Measurements from ENCODE around the gene MID1.

The MID1 gene

DNA sequence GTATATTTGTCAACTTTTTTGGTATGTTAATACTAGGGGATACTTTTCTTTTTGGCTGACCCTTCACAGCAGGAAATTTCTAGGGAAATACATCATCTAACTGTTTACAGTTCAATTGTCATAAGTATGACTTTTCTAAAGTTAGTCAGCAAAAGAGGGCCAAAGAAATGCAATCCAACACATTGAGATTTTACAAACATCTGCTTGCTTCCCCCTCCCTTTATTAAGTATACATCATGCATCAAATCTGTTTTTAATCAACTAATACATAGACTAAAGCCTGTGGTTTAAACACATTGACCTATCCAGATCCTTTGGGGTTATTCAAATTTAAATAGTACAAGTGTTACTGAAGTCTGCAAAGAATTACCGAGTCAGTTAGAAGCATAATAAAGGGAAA lies 93.9 kb downstream of the MID1 start:
- no peak for DNase-seq (ENCODE audit: extremely low read depth, insufficient read length)
- no peaks in the 10 kb centered on the region for H3K27me3 ChIP-seq (replicated peaks; ENCODE audit: control insufficient read depth, insufficient read depth, low read length)
- TF ChIP-seq, protein P1, sequence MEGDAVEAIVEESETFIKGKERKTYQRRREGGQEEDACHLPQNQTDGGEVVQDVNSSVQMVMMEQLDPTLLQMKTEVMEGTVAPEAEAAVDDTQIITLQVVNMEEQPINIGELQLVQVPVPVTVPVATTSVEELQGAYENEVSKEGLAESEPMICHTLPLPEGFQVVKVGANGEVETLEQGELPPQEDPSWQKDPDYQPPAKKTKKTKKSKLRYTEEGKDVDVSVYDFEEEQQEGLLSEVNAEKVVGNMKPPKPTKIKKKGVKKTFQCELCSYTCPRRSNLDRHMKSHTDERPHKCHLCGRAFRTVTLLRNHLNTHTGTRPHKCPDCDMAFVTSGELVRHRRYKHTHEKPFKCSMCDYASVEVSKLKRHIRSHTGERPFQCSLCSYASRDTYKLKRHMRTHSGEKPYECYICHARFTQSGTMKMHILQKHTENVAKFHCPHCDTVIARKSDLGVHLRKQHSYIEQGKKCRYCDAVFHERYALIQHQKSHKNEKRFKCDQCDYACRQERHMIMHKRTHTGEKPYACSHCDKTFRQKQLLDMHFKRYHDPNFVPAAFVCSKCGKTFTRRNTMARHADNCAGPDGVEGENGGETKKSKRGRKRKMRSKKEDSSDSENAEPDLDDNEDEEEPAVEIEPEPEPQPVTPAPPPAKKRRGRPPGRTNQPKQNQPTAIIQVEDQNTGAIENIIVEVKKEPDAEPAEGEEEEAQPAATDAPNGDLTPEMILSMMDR (IDR thresholded peaks at IDR 0.05; ENCODE audit: insufficient read depth, low read length, poor library complexity, severe bottlenecking), result no peak

DNA sequence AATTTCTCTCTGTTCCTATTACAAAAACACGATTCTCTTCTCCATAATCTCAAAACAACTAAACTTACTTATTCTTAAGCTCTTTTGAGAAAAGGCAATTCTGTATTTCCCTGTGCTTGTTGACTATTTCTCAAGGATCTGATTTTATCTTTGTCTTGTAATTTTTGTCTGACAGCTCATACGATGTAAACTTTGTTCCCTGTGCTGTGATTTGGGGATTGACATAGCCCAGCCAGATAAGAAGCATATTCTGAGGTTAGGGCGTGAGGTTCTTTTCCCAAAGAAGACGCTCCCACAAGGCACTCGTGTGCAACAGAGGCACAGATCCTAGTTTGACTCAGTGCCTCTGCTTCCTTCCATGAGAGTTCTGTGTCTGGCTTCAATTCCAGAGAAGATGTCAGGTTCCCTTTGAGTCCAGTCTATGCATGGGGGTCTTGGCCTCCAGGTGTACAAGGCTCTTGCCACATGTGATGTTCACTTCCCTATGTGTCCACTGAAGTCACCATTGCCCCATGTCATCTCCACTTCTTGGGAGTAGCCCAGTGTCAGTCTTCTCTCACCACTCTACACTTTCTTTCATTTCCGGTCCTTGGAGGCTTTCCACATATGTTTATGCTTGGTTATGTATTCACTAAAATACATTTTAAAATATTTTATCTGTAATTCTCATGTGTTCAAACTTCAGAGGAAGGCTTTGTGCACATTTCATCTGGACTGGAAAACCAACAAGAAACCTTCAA lies 94.8 kb downstream of the MID1 start:
- DNase-seq (ENCODE audit: extremely low read depth, insufficient read length), result no peak
- TF ChIP-seq, protein P1 (IDR thresholded peaks at IDR 0.05; ENCODE audit: insufficient read depth, low read length, poor library complexity, severe bottlenecking), result no peak
- Histone ChIP-seq H3K27me3 (replicated peaks; ENCODE audit: control insufficient read depth, insufficient read depth, low read length) (no peaks in the 10 kb centered on the region), H3K4me3 (replicated peaks; ENCODE audit: low read depth, low read length) (no peak overlapping the region), H3K36me3 (ENCODE audit: control insufficient read depth, insufficient read depth, low read length) (no peaks in the 10 kb centered on the region)

More for the DNA sequence above, 93.9 kb downstream of the MID1 start:
- H3K36me3 ChIP-seq (ENCODE audit: control insufficient read depth, insufficient read depth, low read length), result no peaks in the 10 kb centered on the region
- no peak overlapping the region for H3K4me3 ChIP-seq (replicated peaks; ENCODE audit: low read depth, low read length)

DNA sequence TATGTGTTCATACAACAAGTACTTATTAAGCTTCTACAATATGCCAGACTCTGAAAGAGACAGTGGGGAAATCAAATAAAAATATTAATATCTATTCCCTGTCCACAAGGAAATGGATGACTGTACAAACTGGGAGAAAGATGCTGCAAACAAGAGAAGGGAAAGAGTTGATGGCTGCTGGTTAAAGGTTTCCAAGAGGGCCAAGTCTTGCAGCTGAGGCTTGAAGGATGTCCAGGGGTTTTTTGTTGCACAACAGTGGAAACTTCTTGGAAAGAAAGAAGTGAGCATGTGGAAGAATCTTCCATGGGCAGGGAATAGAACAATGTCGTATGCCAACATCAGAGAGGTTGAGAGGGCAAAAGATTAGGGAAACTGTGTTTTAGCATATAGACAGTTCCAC lies 95.8 kb downstream of the MID1 start:
- Histone ChIP-seq H3K4me3 (replicated peaks; ENCODE audit: low read depth, low read length) (no peak overlapping the region), H3K27me3 (replicated peaks; ENCODE audit: control insufficient read depth, insufficient read depth, low read length) (no peaks in the 10 kb centered on the region; the same call in 1 of the 2 replicates), H3K36me3 (ENCODE audit: control insufficient read depth, insufficient read depth, low read length) (no peaks in the 10 kb centered on the region)
- DNase-seq (ENCODE audit: extremely low read depth, insufficient read length), result no peak
- TF ChIP-seq, protein P1 (IDR thresholded peaks at IDR 0.05; ENCODE audit: insufficient read depth, low read length, poor library complexity, severe bottlenecking), result no peak

DNA sequence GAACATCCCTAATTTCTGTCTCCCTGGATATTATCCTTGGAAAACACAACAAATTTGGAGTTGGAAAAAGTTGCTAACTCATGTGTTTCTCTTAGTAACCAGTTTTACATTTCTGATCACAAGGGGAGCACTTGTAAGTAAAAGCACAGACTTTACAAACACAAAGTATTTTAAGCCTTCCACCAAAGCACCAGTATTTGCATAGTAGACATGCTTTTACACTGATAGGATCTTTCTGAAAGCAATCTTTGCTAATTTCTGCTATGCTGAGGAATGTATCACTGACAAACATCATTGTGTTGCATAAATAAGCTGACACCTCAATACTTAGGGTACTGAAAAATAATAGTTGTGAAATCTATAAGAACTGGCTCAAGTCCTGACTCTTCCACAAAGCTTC lies 100.6 kb downstream of the MID1 start:
- Histone ChIP-seq H3K4me3 (replicated peaks; ENCODE audit: low read depth, low read length) (no peak overlapping the region), H3K27me3 (replicated peaks; ENCODE audit: control insufficient read depth, insufficient read depth, low read length) (no peaks in the 10 kb centered on the region; the same call in 1 of the 2 replicates), H3K36me3 (ENCODE audit: control insufficient read depth, insufficient read depth, low read length) (no peaks in the 10 kb centered on the region)
- TF ChIP-seq, protein P1 (IDR thresholded peaks at IDR 0.05; ENCODE audit: insufficient read depth, low read length, poor library complexity, severe bottlenecking), result no peak
- DNase-seq (ENCODE audit: extremely low read depth, insufficient read length), result no peak

DNA sequence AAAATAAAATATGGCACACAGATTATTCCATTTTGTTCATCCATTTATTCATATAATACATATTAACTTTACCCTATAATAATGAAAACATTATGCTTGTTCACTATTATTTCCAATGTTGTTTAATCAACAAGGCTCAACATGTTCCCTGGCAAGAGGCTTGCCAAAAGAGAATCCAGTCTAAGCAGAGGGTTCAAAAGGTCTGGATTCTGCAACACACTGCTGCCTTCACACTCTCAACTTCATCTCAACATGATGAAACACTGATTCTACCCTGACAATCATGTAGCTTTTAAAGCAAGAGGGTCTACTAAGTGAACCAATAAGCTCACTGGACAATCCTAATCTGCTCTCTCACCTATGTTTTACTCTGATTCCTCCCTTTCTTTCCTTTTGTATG lies 101.1 kb downstream of the MID1 start:
- H3K36me3 ChIP-seq (ENCODE audit: control insufficient read depth, insufficient read depth, low read length), result no peaks in the 10 kb centered on the region
- H3K4me3 ChIP-seq (replicated peaks; ENCODE audit: low read depth, low read length), result no peak overlapping the region
- no peak for DNase-seq (ENCODE audit: extremely low read depth, insufficient read length)
- no peaks in the 10 kb centered on the region; the same call in 1 of the 2 replicates for H3K27me3 ChIP-seq (replicated peaks; ENCODE audit: control insufficient read depth, insufficient read depth, low read length)
- TF ChIP-seq, protein P1 (IDR thresholded peaks at IDR 0.05; ENCODE audit: insufficient read depth, low read length, poor library complexity, severe bottlenecking), result no peak
